Panc1 (cell line): ENCODE measurements around the gene GEN1. TPM values are rescaled to one million over a fixed set of nuclear protein-coding genes. Genes with fewer than 3 reads are reported as not detected.

ENCODE experiments used
- ATAC-seq: fragments of 200-7000 bp; cut with Tn5 transposase; 2 replicates; pipeline ENCODE4 v1.9.1; 2020; ENCODE audit warnings: mild to moderate bottlenecking, moderate library complexity
- BruUV-seq: library from RNA; stranded (reverse); fragments of 400-500 nt; replicated peaks from 2 replicates; lab custom pipeline; 2021; lab: Mats Ljungman, UMichigan
- CTCF ChIA-PET: fragments of 300-600 bp; sonication (Branson Sonifier 250); formaldehyde crosslinking; loops from one replicate; lab custom pipeline; 2022; ENCODE audit warnings: antibody characterized with exemption; lab: Charles Lee
- POLR2A ChIA-PET: fragments of 300-600 bp; sonication (Branson Sonifier 250); formaldehyde crosslinking; loops from one replicate; lab custom pipeline; 2022; ENCODE audit warnings: antibody characterized with exemption; lab: Charles Lee
- DNase-seq: peaks from one replicate; pipeline ENCODE4 v3.0.0-alpha.2; 2010; ENCODE audit warnings: low read depth, low spot score
- H3K27ac ChIP-seq: 2 replicates; pipeline ENCODE4 v1.5.1; 2011; ENCODE audit warnings: mild to moderate bottlenecking, low read length, inconsistent platforms
- H3K27me3 ChIP-seq: fragments of 200-500 bp; sonication (Bioruptor generic); 2 replicates; pipeline ENCODE4 v1.6.0; 2014; ENCODE audit warnings: low read length, inconsistent platforms; ENCODE audit not compliant: control insufficient read depth, insufficient read depth
- H3K36me3 ChIP-seq: fragments of 200-500 bp; sonication (Bioruptor generic); 2 replicates; pipeline ENCODE4 v1.5.1; 2014; ENCODE audit warnings: inconsistent platforms, mild to moderate bottlenecking, low read length, moderate library complexity; ENCODE audit not compliant: control insufficient read depth, insufficient read depth
- H3K4me1 ChIP-seq: 2 replicates; pipeline ENCODE4 v1.5.1; 2011; ENCODE audit warnings: inconsistent platforms, mild to moderate bottlenecking, low read length, moderate library complexity; ENCODE audit not compliant: control insufficient read depth, insufficient read depth
- H3K4me3 ChIP-seq, 2 experiments: 2 replicates each; pipeline ENCODE4 v1.5.1; 2011 to 2012; ENCODE audit warnings: low read depth in 2 of 2, low read length in 2 of 2, mild to moderate bottlenecking in 2 of 2, inconsistent platforms in 1 of 2, moderate library complexity in 1 of 2
- H3K9me3 ChIP-seq: fragments of 200-500 bp; sonication (Bioruptor generic); 2 replicates; pipeline ENCODE4 v1.5.1; 2014; ENCODE audit warnings: low read depth, mild to moderate bottlenecking, inconsistent platforms, low read length, moderate library complexity; ENCODE audit not compliant: control insufficient read depth, insufficient read depth
- POLR2AphosphoS5 ChIP-seq: IDR thresholded peaks from 2 replicates; pipeline ENCODE4 v1.6.1; 2012; ENCODE audit warnings: mild to moderate bottlenecking, low read depth, low read length, moderate library complexity
- SIN3A ChIP-seq: IDR thresholded peaks from 2 replicates; pipeline ENCODE4 v1.6.1; 2012; ENCODE audit warnings: low read depth, mild to moderate bottlenecking, low read length, moderate library complexity, borderline replicate concordance; ENCODE audit not compliant: insufficient read depth
- TCF7L2 ChIP-seq: IDR thresholded peaks from 2 replicates; pipeline ENCODE4 v1.6.1; 2011; ENCODE audit warnings: mild to moderate bottlenecking, low read depth, low read length, inconsistent platforms
- in situ Hi-C: cut with HindIII; loops from 2 replicates; pipeline ENCODE4 v1.10.0; 2016; ENCODE audit warnings: low sequenced_read_pairs, low pct_unique_long_range_greater_than_20kb
- intact Hi-C: fragments of 100-400 bp; cut with micrococcal nuclease; formaldehyde crosslinking; loops from one replicate; pipeline ENCODE4 v1.10.0; 2022; ENCODE audit not compliant: unreplicated experiment
- total RNA-seq: library from RNA; stranded (reverse); gene quantifications from one replicate; pipeline ENCODE4 v1.2.1, GENCODE V29; 2021; ENCODE audit not compliant: unreplicated experiment
- TF ChIP-seq, protein P1 (sequence below), 2 experiments: IDR thresholded peaks; 2 replicates each; pipeline ENCODE4 v1.6.1; 2011 to 2012; ENCODE audit warnings: low read depth in 2 of 2, control low read depth in 1 of 2, low read length in 1 of 2, mild to moderate bottlenecking in 1 of 2, moderate library complexity in 1 of 2; ENCODE audit not compliant: insufficient read depth in 1 of 2
- TF ChIP-seq, protein P2 (sequence below): fragments of 450-650 bp; IDR thresholded peaks from 2 replicates; pipeline ENCODE4 v1.5.1; 2017; ENCODE audit warnings: mild to moderate bottlenecking

The GEN1 gene
- total RNA-seq, 1 experiment from 2014 or later = 24.0 TPM

DNA sequence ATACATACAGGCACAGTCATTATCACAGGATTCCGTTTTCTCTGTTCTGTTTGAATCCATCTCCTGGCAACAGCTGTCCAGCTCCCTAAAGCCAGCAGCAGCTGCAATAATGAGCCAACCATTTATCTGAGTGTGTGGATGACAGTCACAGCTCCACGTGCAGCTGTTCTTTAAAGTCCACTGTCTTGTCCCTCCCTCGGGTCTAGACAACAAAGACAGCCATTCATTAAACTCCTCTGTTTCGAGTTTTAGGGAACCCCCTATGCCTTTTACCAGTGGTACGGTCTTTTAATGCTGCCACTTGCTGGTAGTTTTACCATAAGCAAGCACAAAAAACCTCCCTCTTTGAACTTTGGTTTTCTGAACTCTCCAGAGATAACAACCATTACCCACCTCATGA lies 46.3 kb downstream of the GEN1 start:
- no peak for DNase-seq
- no peaks in the 10 kb centered on the region; the same call in 1 of the 2 replicates for H3K27me3 ChIP-seq
- intact Hi-C loops = no loop called here

DNA sequence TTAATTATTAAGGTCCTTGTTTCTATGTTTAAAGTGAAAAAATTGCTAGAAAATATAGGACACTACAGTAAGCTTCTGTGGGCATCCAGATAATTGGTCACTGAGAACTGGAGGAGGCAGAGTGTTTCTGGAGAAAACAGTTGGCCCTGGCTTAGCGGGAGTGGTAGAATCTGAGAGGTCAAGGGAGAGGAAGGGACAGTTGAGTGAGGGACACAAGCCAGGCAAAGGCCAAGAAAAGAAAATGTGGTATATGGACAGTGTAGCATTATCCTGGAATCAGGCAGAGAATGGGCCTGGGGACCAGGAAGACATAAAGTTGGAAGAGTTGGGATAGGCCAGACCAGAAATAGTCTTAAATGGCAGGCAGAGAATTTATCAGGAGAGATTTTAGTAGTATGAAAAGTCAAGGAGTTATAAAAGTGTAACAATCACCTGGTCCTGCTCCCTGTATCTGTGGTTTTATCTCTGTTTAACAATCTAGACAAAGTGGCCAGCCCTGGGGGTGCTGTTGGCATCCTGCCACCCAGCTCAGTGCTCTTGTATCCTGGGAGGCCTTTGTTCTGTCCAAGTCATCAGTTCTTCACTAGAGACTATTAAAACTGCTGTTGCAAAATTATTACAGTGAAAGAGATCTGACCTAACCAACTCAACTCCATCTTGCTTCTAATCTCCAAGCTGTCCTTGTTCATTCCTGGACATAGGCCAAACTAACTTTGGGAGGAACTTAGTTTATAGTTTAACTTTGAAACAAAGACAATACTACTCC lies 46.9 kb downstream of the GEN1 start:
- DNase-seq (no peak), ATAC-seq (no peak)
- Histone ChIP-seq H3K4me1 (no peaks in the 10 kb centered on the region), H3K4me3 (no peak overlapping the region), H3K27me3 (no peaks in the 10 kb centered on the region; the same call in 1 of the 2 replicates), H3K9me3 (no peaks in the 10 kb centered on the region), H3K27ac (no peak overlapping the region), H3K36me3 (no peaks in the 10 kb centered on the region)
- in situ Hi-C loops (no loop called here), intact Hi-C loops (no loop called here)
- BruUV-seq = no TSS peak
- ChIA-PET POLR2A (no interaction called here), CTCF (no interaction called here)
- TF ChIP-seq, protein P1, sequence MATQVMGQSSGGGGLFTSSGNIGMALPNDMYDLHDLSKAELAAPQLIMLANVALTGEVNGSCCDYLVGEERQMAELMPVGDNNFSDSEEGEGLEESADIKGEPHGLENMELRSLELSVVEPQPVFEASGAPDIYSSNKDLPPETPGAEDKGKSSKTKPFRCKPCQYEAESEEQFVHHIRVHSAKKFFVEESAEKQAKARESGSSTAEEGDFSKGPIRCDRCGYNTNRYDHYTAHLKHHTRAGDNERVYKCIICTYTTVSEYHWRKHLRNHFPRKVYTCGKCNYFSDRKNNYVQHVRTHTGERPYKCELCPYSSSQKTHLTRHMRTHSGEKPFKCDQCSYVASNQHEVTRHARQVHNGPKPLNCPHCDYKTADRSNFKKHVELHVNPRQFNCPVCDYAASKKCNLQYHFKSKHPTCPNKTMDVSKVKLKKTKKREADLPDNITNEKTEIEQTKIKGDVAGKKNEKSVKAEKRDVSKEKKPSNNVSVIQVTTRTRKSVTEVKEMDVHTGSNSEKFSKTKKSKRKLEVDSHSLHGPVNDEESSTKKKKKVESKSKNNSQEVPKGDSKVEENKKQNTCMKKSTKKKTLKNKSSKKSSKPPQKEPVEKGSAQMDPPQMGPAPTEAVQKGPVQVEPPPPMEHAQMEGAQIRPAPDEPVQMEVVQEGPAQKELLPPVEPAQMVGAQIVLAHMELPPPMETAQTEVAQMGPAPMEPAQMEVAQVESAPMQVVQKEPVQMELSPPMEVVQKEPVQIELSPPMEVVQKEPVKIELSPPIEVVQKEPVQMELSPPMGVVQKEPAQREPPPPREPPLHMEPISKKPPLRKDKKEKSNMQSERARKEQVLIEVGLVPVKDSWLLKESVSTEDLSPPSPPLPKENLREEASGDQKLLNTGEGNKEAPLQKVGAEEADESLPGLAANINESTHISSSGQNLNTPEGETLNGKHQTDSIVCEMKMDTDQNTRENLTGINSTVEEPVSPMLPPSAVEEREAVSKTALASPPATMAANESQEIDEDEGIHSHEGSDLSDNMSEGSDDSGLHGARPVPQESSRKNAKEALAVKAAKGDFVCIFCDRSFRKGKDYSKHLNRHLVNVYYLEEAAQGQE (IDR thresholded peaks at IDR 0.05; ENCODE audit: insufficient read depth in 1 of 2, low read depth in 2 of 2, low read length in 1 of 2) = no peak
- TF ChIP-seq SIN3A = no peak
- TF ChIP-seq, protein P2, sequence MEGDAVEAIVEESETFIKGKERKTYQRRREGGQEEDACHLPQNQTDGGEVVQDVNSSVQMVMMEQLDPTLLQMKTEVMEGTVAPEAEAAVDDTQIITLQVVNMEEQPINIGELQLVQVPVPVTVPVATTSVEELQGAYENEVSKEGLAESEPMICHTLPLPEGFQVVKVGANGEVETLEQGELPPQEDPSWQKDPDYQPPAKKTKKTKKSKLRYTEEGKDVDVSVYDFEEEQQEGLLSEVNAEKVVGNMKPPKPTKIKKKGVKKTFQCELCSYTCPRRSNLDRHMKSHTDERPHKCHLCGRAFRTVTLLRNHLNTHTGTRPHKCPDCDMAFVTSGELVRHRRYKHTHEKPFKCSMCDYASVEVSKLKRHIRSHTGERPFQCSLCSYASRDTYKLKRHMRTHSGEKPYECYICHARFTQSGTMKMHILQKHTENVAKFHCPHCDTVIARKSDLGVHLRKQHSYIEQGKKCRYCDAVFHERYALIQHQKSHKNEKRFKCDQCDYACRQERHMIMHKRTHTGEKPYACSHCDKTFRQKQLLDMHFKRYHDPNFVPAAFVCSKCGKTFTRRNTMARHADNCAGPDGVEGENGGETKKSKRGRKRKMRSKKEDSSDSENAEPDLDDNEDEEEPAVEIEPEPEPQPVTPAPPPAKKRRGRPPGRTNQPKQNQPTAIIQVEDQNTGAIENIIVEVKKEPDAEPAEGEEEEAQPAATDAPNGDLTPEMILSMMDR = no peak
- TF ChIP-seq TCF7L2 = no peak
- TF ChIP-seq POLR2AphosphoS5 = no peak

More for the DNA sequence above, 46.3 kb downstream of the GEN1 start:
- H3K4me3 ChIP-seq = no peak overlapping the region
- H3K4me1 ChIP-seq = no peaks in the 10 kb centered on the region
- in situ Hi-C loops = no loop called here
- TF ChIP-seq, protein P1 (IDR thresholded peaks at IDR 0.05; ENCODE audit: insufficient read depth in 1 of 2, low read depth in 2 of 2, low read length in 1 of 2) = no peak
- TF ChIP-seq POLR2AphosphoS5 = no peak
- TF ChIP-seq, protein P2 = no peak
- TF ChIP-seq SIN3A = no peak
- no peak for TF ChIP-seq TCF7L2
- BruUV-seq = no TSS peak
- no peak for ATAC-seq
- H3K36me3 ChIP-seq = no peaks in the 10 kb centered on the region
- ChIA-PET CTCF (no interaction called here), POLR2A (no interaction called here)
- no peaks in the 10 kb centered on the region for H3K9me3 ChIP-seq
- no peak overlapping the region for H3K27ac ChIP-seq
